ENCODE measurements around the gene ERN1.
"Not testable (repeated sequence)": the region's sequence is repeated elsewhere in the genome, so short reads cannot be mapped to it uniquely, and the experiment has no call there.

The ERN1 gene

GRCh38 chr17:64138441-64138840, 8.5 kb upstream of the ERN1 start:
- DNase-seq (ENCODE audit: low read depth in 2 of 2): no peak

GRCh38 chr17:64135000-64135399, 5.1 kb upstream of the ERN1 start:
- no peak for DNase-seq (ENCODE audit: low read depth in 2 of 2)

GRCh38 chr17:64134216-64134970, 4.4 kb upstream of the ERN1 start:
- DNase-seq (ENCODE audit: low read depth in 2 of 2): no peak

GRCh38 chr17:64133546-64134215, 3.7 kb upstream of the ERN1 start:
- peak in 1 of 2 experiments; percentile 49 for DNase-seq (ENCODE audit: low read depth in 2 of 2)

DNA sequence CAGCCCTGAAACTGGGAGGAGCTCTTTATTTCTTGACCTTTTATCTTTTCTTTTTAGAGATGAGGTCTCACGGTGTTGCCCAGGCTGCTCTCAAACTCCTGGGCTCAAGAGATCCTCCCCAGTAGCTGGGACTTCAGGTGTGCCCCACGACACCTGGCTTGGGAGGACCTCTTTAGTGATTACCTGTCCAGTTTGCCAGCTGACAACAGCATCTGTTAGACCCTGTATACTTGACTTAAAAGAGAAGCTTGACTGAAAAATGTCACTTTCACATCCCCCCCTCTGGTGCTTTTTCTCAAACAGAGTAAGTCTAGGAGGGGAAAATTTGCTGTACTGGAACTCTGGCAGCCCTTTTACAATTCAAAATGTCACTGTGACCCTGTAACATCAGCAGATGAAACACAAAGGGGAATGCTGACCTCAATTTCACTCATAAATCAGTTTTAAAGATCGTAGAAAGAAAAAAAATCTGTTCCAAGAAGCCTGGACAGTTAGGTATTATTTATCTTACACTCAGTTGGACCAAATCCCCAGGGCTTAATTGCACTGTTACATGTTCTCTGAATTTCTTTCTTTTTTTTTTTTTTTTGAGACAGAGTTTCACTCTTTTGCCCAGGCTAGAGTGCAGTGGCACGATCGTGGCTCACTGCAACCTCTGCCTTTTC, 1.8 kb upstream of the ERN1 start:
- no peak for DNase-seq (ENCODE audit: low read depth in 2 of 2)

- DNase-seq (ENCODE audit: low read depth in 2 of 2): peak in 1 of 2 experiments; percentile 26
Measured at GRCh38 chr17:64130559-64131001, 636 bp upstream of the ERN1 start.

DNA sequence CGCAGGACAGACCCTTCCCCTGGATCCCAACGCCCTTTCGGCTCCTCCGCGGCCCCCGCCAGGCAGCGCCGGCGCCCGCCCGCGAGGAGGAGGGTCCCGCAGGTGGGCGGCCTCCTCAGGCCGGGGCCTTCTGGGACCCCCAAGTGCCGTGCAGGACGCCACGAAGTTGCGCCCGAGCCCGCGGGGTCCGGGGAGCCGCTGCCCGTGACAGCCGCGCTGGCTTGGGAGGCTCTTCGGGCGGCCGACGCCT, 504 bp downstream of the ERN1 start:
- DNase-seq (ENCODE audit: low read depth in 2 of 2): no peak

DNA sequence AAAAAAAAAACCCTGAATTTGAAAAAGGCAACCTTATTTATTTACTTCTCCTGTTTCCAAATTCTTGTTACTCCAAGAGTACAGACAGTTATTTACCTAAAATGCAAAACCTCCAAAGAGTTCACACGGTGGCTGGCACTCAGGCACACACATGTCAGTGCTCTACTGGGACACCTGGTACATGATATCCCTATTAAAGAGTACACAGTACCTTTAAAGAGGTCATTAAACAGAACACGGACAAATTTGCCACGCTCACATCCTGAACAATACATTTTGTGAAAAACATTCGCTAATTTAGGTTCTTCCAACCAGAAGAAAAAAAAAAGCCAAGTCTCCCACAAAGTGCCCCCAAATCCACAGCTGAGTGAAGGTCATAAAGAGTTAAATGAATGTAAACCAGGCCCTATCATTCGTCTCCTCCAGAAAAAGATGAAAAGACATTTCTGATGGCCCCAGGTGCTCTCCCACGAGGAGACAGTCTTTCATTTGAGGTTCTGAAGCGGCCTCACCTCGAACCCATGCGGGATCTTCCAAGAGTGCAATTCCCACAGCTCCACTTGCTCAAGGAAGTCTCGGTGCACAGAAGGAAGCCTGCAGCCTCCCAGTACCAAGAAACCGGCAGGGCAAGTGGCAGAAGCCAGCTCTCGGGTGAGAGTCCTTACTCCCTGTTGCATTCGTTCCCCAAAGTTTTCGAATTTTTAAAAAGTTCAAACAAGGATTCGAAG, 993 bp downstream of the ERN1 start:
- DNase-seq (ENCODE audit: low read depth in 2 of 2): no peak

DNA sequence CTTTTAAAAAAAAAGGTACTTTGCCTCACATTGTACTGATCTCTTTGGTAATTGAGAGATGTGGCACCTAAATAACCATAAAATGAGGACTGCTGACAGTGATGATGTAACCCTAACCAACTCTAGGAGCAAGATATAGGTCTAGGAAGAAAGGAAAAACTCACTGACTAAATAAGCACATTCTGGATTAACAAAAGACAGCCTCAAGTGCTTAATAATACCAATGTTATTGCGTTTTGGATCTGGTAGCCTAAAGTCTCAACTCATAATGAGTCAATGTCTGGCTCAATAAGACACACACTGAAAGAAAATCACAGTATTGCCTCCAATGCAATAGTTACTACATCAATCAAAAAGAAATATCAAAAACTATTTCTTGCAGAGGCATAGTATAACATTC, 3.0 kb downstream of the ERN1 start:
- DNase-seq (ENCODE audit: low read depth in 2 of 2): no peak

DNA sequence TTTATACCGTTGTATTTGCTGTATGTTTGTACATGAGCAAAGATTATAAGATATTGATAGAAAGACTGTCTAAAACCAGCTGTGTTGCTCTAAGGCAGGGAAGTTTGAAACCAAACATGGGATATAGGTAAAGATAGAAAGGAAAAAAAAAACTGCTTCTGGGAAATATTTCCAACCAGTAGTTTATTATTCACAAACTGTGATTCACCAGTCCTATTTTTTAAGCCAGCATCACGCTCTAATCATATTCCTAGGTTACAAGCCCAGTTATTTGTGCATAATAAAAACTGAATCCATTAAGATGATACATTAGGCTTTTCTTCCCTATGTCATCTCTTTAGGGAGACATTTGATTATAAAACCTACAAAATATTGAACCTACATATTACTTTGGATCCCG, 4.0 kb downstream of the ERN1 start:
- DNase-seq (ENCODE audit: low read depth in 2 of 2): no peak

DNA sequence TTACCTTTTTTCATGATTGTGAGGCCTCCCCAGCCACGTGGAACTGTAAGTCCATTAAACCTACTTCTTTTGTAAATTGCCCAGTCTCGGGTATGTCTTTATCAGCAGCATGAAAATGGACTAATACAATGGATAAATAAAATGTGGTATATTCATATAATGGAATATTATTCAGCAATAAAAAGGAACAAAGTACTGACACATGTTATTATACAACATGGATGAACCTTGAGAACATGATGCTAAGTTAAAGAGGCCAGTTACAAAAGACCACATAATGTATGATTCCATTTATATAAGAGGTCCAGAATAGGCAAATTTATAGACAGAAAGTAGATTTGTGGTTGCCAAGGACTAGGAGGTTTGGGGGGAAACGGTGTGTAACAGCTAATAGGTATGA, 5.3 kb downstream of the ERN1 start:
- no peak for DNase-seq (ENCODE audit: low read depth in 2 of 2)

- DNase-seq (ENCODE audit: low read depth in 2 of 2): no peak
Measured at GRCh38 chr17:64123114-64123513, 6.8 kb downstream of the ERN1 start.

DNA sequence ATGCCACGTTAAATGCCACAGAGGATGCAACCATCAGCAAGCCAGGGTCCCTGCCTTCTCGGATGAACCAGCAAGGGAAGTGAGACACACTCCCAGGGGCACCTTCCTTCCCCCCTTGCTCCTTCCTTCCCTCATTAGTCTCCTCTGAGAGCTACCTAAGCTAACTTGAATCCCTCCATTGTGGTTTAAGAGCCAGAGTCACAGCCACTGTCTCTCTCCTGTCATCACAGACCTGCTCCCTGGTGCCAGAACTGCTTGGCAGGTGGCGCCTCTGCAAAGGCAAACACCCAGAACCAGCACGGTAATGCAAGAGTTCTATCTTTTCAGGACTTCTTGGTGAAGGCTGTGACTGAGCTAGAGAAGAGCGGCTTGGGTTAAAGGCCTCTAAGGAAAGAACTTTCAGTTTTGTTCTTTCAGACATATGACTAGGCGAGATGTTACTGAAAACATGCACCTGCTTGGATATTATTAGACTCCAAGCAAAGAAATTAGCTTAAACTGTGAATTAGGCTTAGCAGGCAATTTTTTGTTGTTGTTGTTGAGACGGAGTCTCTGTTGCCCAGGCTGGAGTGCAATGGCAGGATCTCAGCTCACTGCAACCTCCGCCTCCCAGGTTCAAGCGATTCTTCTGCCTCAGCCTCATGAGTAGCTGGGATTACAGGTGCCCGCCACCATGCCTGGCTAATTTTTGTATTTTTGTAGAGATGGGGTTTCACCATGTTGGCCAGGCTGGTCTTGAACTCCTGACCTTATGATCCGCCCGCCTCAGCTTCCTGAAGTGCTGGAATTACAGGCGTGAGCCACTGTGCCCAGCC, 8.8 kb downstream of the ERN1 start:
- DNase-seq (ENCODE audit: low read depth in 2 of 2): not testable (repeated sequence)

DNA sequence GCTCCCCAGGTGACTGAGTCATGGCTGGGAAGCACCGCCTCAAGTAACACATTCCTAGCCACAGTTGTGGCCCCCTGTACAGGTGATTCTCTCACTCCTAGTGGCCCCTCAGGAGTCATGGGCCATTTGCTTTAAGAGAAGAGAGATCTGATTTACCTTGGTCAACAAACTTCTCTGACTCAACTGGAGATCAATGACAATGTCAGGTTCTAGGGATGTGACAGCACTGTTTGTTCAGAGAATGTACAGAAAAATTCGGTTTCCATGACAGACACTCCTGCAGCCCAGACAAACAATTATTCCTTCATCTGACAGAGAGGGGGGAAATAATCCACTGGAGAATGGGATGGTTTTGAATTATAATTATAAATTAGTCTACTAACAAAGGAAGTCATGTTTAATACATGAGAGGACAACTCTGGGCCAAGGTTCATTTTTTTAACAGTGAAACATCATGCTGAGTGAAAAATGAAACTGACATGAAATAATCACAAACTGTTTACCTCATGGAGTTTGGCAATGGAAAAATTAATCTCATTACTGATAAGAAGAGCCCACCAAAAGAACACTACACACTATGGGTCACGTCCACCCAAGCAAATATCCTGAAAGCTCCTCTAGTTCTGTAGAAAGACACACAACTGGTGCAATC, 9.7 kb downstream of the ERN1 start:
- no peak for DNase-seq (ENCODE audit: low read depth in 2 of 2)

DNA sequence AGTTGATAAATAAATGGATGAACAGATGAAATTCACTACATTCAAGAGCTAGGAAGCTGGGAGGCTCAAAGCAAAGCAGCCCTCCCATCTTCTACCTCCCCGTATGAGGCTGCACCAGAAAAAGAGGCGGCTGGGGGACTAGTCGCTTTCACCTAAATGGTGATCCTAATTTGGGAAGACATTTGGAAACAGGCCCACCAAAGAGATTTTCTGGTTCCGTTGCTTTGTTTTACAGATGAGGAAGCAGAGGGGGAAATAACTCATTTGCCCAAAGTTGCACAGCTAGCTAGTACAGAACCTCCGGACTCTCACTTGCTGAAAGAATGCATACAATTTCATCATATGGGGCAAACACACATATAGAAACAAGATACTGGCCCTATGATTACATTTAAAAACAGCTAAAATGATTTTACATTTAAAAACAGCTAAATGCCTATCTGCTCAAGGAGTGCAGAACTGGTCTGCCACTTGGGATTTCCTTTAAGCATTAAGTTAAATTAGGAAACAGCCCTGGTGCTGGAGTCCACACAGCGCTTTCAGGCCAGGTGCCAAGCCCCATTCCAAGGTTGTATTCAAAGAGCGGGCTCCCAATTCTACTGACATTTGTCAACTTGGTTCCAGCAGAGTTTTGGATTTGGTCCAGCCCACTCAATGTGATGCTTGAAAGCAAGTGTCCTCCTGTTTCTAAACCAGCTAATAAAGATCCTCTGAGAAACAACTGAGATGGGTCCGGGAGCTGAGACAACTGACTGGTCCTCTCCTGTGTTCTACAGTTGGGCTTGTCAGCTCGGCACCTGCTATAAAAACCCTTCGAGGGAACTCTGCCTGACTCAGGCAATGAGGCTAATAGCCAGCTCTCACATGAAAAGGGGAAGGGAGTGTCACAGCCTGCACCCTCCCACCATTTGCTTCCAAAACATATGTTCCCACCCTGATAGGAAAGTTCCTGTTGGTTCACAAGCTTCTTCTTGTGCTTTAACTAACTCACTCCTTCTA, 11.7 kb downstream of the ERN1 start:
- no peak for DNase-seq (ENCODE audit: low read depth in 2 of 2)

GRCh38 chr17:64115822-64116534, 14.0 kb downstream of the ERN1 start:
- peak; percentile 59 to 66 for DNase-seq (ENCODE audit: low read depth in 2 of 2)

DNA sequence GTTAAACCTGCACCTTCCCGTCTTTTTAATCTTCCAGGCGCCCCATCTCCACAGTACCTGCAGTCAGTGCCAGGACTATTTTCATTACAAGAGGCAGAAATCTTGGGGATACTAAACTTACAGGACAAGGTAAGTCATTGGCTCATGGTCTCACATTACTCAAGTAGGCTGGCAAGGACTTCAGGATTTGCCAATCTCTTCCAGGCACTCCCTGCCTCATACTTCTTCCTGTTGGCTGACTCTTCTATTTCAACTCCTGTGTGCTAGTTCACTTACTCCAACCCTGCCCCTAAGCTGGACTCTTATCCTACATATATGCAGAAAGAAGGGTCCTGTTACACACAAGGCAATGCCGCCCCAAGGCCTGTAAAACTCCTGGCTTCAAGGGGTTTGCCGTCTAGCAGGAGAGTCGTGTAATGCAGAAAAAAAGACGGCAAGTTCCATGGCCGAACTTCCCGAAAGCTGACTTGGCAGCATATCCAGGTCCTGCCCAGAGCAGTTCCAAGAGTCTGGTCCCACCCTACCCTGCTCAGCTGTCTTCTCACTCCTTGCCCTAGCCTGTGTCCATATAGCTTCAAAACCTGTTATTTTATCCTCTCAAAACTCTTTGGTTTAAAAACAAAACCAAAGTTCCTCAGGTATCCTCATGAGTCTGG, 14.8 kb downstream of the ERN1 start:
- DNase-seq (ENCODE audit: low read depth in 2 of 2): no peak

DNA sequence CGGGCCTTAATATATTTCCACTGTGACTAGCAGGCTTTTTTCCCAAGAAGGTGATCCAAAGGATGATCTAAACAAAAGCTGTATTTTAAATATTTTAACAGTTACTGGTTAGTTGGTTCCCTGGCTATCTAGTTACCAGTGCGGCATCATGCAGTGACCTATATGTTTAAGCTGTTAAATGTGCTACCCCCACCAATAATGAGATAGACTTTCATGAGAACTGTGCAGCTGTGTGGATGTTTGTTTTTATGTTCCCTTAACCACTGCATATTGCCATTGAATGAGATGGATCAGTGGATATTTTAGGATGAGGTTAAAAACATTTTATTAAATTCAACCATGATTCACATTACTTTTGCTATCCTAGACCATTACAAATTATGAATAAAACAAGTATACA, 16.9 kb downstream of the ERN1 start:
- DNase-seq (ENCODE audit: low read depth in 2 of 2): no peak

GRCh38 chr17:64111831-64112230, 18.1 kb downstream of the ERN1 start:
- no peak for DNase-seq (ENCODE audit: low read depth in 2 of 2)

Measured in fibroblast of skin of left quadriceps (primary cell).